SK-N-SH treated with all-trans-retinoic acid at 6 μM for 48 hours (cell line): ENCODE measurements around the gene ESYT2.

ENCODE experiments used
- PPARA ChIP-seq: fragments of 250-450 bp; sonication (Bioruptor Pico); IDR thresholded peaks from 2 replicates; pipeline ENCODE4 v1.5.0; 2020; ENCODE audit warnings: mild to moderate bottlenecking, borderline replicate concordance
- RARB ChIP-seq: fragments of 250-450 bp; sonication (Bioruptor Pico); IDR thresholded peaks from 2 replicates; pipeline ENCODE4 v1.8.0; 2021; ENCODE audit warnings: mild to moderate bottlenecking, moderate library complexity
- SNAI2 ChIP-seq: fragments of 250-450 bp; sonication (Bioruptor Pico); IDR thresholded peaks from 2 replicates; pipeline ENCODE4 v1.5.0; 2020; ENCODE audit warnings: mild to moderate bottlenecking, moderate library complexity
- ZFP3 ChIP-seq: fragments of 250-450 bp; sonication (Bioruptor Pico); IDR thresholded peaks from 2 replicates; pipeline ENCODE4 v1.5.0; 2020; ENCODE audit warnings: mild to moderate bottlenecking, moderate library complexity
- ZFP30 ChIP-seq: fragments of 450-650 bp; formaldehyde crosslinking; IDR thresholded peaks from 2 replicates; pipeline ENCODE4 v1.5.0; 2022; ENCODE audit warnings: mild to moderate bottlenecking, moderate library complexity
- TF ChIP-seq, protein P1 (sequence below): fragments of 250-450 bp; sonication (Bioruptor Pico); IDR thresholded peaks from 2 replicates; pipeline ENCODE4 v1.5.1; 2021; ENCODE audit warnings: mild to moderate bottlenecking, moderate library complexity
- TF ChIP-seq, protein P2 (sequence below): fragments of 250-450 bp; sonication (Bioruptor Pico); IDR thresholded peaks from 2 replicates; pipeline ENCODE4 v1.8.0; 2021; ENCODE audit warnings: low read depth, mild to moderate bottlenecking, moderate library complexity, borderline replicate concordance
- TF ChIP-seq, protein P3 (sequence below): fragments of 250-450 bp; sonication (Bioruptor Pico); IDR thresholded peaks from 2 replicates; pipeline ENCODE4 v1.5.1; 2020; ENCODE audit warnings: low read depth, mild to moderate bottlenecking, moderate library complexity
- TF ChIP-seq, protein P4 (sequence below): fragments of 250-450 bp; sonication (Bioruptor Pico); IDR thresholded peaks from 2 replicates; pipeline ENCODE4 v1.8.0; 2020; ENCODE audit warnings: mild to moderate bottlenecking, moderate library complexity, borderline replicate concordance

DNA sequence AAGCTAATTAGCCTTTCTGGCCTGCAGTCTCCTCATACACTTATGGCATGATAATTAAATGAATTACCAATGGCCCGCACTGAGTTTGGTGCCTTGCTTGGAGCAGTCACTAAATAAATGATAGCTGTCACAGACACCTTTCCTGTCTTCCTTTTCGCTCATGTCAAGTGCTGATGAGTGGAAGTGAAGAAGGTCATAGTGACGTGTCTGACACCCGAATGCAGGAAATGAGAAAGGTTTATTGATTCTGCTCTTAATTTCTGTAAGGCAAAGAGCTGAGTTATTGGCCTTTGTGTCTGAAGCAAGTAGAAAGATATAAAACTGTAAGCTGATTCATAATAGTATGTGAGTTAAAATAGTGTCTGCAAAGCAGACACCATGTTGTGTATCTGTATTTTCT, 13.2 kb upstream of the ESYT2 start:
- TF ChIP-seq PPARA (CRISPR knock-in tag) (no peak), ZFP30 (CRISPR knock-in tag) (no peak), RARB (no peak), ZFP3 (CRISPR knock-in tag) (no peak), SNAI2 (CRISPR knock-in tag) (no peak)
- TF ChIP-seq, protein P1, sequence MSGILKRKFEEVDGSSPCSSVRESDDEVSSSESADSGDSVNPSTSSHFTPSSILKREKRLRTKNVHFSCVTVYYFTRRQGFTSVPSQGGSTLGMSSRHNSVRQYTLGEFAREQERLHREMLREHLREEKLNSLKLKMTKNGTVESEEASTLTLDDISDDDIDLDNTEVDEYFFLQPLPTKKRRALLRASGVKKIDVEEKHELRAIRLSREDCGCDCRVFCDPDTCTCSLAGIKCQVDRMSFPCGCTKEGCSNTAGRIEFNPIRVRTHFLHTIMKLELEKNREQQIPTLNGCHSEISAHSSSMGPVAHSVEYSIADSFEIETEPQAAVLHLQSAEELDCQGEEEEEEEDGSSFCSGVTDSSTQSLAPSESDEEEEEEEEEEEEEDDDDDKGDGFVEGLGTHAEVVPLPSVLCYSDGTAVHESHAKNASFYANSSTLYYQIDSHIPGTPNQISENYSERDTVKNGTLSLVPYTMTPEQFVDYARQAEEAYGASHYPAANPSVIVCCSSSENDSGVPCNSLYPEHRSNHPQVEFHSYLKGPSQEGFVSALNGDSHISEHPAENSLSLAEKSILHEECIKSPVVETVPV (CRISPR knock-in tag) = no peak
- TF ChIP-seq, protein P2, sequence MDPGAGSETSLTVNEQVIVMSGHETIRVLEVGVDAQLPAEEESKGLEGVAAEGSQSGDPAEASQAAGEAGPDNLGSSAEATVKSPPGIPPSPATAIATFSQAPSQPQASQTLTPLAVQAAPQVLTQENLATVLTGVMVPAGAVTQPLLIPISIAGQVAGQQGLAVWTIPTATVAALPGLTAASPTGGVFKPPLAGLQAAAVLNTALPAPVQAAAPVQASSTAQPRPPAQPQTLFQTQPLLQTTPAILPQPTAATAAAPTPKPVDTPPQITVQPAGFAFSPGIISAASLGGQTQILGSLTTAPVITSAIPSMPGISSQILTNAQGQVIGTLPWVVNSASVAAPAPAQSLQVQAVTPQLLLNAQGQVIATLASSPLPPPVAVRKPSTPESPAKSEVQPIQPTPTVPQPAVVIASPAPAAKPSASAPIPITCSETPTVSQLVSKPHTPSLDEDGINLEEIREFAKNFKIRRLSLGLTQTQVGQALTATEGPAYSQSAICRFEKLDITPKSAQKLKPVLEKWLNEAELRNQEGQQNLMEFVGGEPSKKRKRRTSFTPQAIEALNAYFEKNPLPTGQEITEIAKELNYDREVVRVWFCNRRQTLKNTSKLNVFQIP (CRISPR knock-in tag) = no peak
- TF ChIP-seq, protein P3, sequence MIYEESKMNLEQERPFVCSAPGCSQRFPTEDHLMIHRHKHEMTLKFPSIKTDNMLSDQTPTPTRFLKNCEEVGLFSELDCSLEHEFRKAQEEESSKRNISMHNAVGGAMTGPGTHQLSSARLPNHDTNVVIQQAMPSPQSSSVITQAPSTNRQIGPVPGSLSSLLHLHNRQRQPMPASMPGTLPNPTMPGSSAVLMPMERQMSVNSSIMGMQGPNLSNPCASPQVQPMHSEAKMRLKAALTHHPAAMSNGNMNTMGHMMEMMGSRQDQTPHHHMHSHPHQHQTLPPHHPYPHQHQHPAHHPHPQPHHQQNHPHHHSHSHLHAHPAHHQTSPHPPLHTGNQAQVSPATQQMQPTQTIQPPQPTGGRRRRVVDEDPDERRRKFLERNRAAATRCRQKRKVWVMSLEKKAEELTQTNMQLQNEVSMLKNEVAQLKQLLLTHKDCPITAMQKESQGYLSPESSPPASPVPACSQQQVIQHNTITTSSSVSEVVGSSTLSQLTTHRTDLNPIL (CRISPR knock-in tag) = no peak
- TF ChIP-seq, protein P4, sequence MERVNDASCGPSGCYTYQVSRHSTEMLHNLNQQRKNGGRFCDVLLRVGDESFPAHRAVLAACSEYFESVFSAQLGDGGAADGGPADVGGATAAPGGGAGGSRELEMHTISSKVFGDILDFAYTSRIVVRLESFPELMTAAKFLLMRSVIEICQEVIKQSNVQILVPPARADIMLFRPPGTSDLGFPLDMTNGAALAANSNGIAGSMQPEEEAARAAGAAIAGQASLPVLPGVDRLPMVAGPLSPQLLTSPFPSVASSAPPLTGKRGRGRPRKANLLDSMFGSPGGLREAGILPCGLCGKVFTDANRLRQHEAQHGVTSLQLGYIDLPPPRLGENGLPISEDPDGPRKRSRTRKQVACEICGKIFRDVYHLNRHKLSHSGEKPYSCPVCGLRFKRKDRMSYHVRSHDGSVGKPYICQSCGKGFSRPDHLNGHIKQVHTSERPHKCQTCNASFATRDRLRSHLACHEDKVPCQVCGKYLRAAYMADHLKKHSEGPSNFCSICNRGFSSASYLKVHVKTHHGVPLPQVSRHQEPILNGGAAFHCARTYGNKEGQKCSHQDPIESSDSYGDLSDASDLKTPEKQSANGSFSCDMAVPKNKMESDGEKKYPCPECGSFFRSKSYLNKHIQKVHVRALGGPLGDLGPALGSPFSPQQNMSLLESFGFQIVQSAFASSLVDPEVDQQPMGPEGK (CRISPR knock-in tag) = no peak
